HEK293 (cell line): ENCODE data around the gene CFAP221.

Experiments used
- CTCF ChIP-seq: fragments of 450-650 bp; formaldehyde crosslinking; IDR thresholded peaks from 2 replicates; pipeline ENCODE4 v1.5.1; 2016; ENCODE audit warnings: missing biosample characterization, missing genetic modification characterization
- ELK4 ChIP-seq: IDR thresholded peaks from 2 replicates; pipeline ENCODE4 v1.6.1; 2011; ENCODE audit warnings: mild to moderate bottlenecking, low read depth, low read length, borderline replicate concordance
- GLI4 ChIP-seq: fragments of 450-650 bp; formaldehyde crosslinking; IDR thresholded peaks from 2 replicates; pipeline ENCODE4 v1.5.1; 2016; ENCODE audit warnings: missing biosample characterization, missing genetic modification characterization
- OVOL3 ChIP-seq: fragments of 450-650 bp; formaldehyde crosslinking; IDR thresholded peaks from 2 replicates; pipeline ENCODE4 v1.5.1; 2016; ENCODE audit warnings: missing biosample characterization, missing genetic modification characterization
- REST ChIP-seq: fragments of 450-650 bp; formaldehyde crosslinking; IDR thresholded peaks from 2 replicates; pipeline ENCODE4 v1.5.1; 2016; ENCODE audit warnings: missing biosample characterization, missing genetic modification characterization
- SETDB1 ChIP-seq: IDR thresholded peaks from one replicate; pipeline ENCODE4 v1.6.1; 2017; ENCODE audit warnings: mild to moderate bottlenecking, low read length, moderate library complexity, mixed read lengths; ENCODE audit not compliant: insufficient read length
- ZBTB8A ChIP-seq: fragments of 450-650 bp; formaldehyde crosslinking; IDR thresholded peaks from 2 replicates; pipeline ENCODE4 v1.5.1; 2016; ENCODE audit warnings: missing biosample characterization, missing genetic modification characterization
- ZNF23 ChIP-seq: fragments of 450-650 bp; formaldehyde crosslinking; IDR thresholded peaks from 2 replicates; pipeline ENCODE4 v1.5.1; 2016; ENCODE audit warnings: missing biosample characterization, missing genetic modification characterization, borderline replicate concordance
- ZNF362 ChIP-seq: fragments of 450-650 bp; formaldehyde crosslinking; IDR thresholded peaks from 2 replicates; pipeline ENCODE4 v1.5.1; 2016; ENCODE audit warnings: missing biosample characterization, missing genetic modification characterization
- ZNF366 ChIP-seq: fragments of 450-650 bp; formaldehyde crosslinking; conservative IDR thresholded peaks from 2 replicates; pipeline ENCODE4 v1.5.1; 2016; ENCODE audit warnings: missing biosample characterization, missing genetic modification characterization
- ZSCAN5A ChIP-seq: fragments of 450-650 bp; formaldehyde crosslinking; IDR thresholded peaks from 2 replicates; pipeline ENCODE4 v1.5.1; 2016; ENCODE audit warnings: missing biosample characterization, missing genetic modification characterization

- TF ChIP-seq CTCF (tag by site-specific recombination) (no peak), ZNF23 (tag by site-specific recombination) (no peak), OVOL3 (tag by site-specific recombination) (no peak), ZNF366 (tag by site-specific recombination) (no peak), ZNF362 (tag by site-specific recombination) (no peak), ZBTB8A (tag by site-specific recombination) (no peak), SETDB1 (no peak), ZSCAN5A (tag by site-specific recombination) (no peak), GLI4 (tag by site-specific recombination) (no peak), ELK4 (no peak), REST (no peak)
Observed at GRCh38 chr2:119553687-119554344, 9.6 kb downstream of the CFAP221 start.
